MG63 (cell line): ENCODE data around the gene MSH5. TPM values are rescaled to one million over a fixed set of nuclear protein-coding genes. Genes with fewer than 3 reads are reported as not detected.
A peak's percentile ranks its signal among the peaks of the same experiment; 100 is the strongest.
"Not testable (repeated sequence)": the region's sequence is repeated elsewhere in the genome, so short reads cannot be mapped to it uniquely, and the experiment has no call there.

Source experiments
- DNase-seq: peaks from one replicate; pipeline ENCODE4 v3.0.0-alpha.2; 2020
- H3K27me3 ChIP-seq: fragments of 250-450 bp; sonication (Bioruptor Pico); 2 replicates; pipeline ENCODE4 v1.5.1; 2020; ENCODE audit warnings: mild to moderate bottlenecking, moderate library complexity
- H3K36me3 ChIP-seq: fragments of 250-450 bp; sonication (Bioruptor Pico); 2 replicates; pipeline ENCODE4 v1.5.1; 2020; ENCODE audit warnings: mild to moderate bottlenecking, moderate library complexity
- H3K4me3 ChIP-seq: fragments of 250-450 bp; sonication (Bioruptor Pico); 2 replicates; pipeline ENCODE4 v1.5.1; 2020; ENCODE audit warnings: mild to moderate bottlenecking, moderate library complexity
- H3K9me3 ChIP-seq: fragments of 250-450 bp; sonication (Bioruptor Pico); 2 replicates; pipeline ENCODE4 v1.5.1; 2020; ENCODE audit warnings: mild to moderate bottlenecking, moderate library complexity
- total RNA-seq: library from RNA; depleted of rRNA; stranded (reverse); fragments of >200 nt; shearing (Covaris generic); gene quantifications from 2 replicates; pipeline ENCODE4 v1.2.3, GENCODE V29; 2014; ENCODE audit warnings: low replicate concordance

The MSH5 gene
- total RNA-seq, 1 experiment from 2014 or later = 6.3 TPM

GRCh38 chr6:31778999-31779885 is 39.4 kb downstream of the MSH5 start:
- no peak for DNase-seq
- Histone ChIP-seq H3K27me3 (no peaks in the 10 kb centered on the region), H3K4me3 (no peak overlapping the region), H3K36me3 (peaks cover 3% of the 10 kb centered on the region), H3K9me3 (no peaks in the 10 kb centered on the region)

- Histone ChIP-seq H3K9me3 (no peaks in the 10 kb centered on the region), H3K27me3 (no peaks in the 10 kb centered on the region), H3K36me3 (peaks cover 3% of the 10 kb centered on the region), H3K4me3 (no peak overlapping the region)
- no peak for DNase-seq
Observed at GRCh38 chr6:31779908-31780307, 40.1 kb downstream of the MSH5 start.

- no peak overlapping the region for H3K4me3 ChIP-seq
- no peak for DNase-seq
- peaks cover 10% of the 10 kb centered on the region for H3K36me3 ChIP-seq
- H3K9me3 ChIP-seq = no peaks in the 10 kb centered on the region
- H3K27me3 ChIP-seq = no peaks in the 10 kb centered on the region
Observed at GRCh38 chr6:31780507-31781243, 40.9 kb downstream of the MSH5 start.

- H3K36me3 ChIP-seq = peaks cover 13% of the 10 kb centered on the region
- no peaks in the 10 kb centered on the region for H3K9me3 ChIP-seq
- DNase-seq = no peak
- no peak overlapping the region for H3K4me3 ChIP-seq
- no peaks in the 10 kb centered on the region for H3K27me3 ChIP-seq
Observed at GRCh38 chr6:31781244-31782125, 41.7 kb downstream of the MSH5 start.

GRCh38 chr6:31782126-31782855 is 42.5 kb downstream of the MSH5 start:
- Histone ChIP-seq H3K27me3 (no peaks in the 10 kb centered on the region), H3K4me3 (no peak overlapping the region), H3K9me3 (no peaks in the 10 kb centered on the region), H3K36me3 (peaks cover 13% of the 10 kb centered on the region)
- DNase-seq = no peak

- Histone ChIP-seq H3K9me3 (no peaks in the 10 kb centered on the region), H3K4me3 (no peak overlapping the region), H3K27me3 (no peaks in the 10 kb centered on the region), H3K36me3 (peaks cover 13% of the 10 kb centered on the region)
- no peak for DNase-seq
Observed at GRCh38 chr6:31784098-31784925, 44.5 kb downstream of the MSH5 start.

GRCh38 chr6:31785475-31785874 is 45.7 kb downstream of the MSH5 start:
- no peak overlapping the region for H3K4me3 ChIP-seq
- DNase-seq = no peak
- H3K9me3 ChIP-seq = no peaks in the 10 kb centered on the region
- H3K27me3 ChIP-seq = no peaks in the 10 kb centered on the region
- peaks cover 10% of the 10 kb centered on the region for H3K36me3 ChIP-seq

GRCh38 chr6:31791324-31792089 is 51.7 kb downstream of the MSH5 start:
- peak; percentile 30 for DNase-seq
- Histone ChIP-seq H3K9me3 (no peaks in the 10 kb centered on the region), H3K4me3 (no peak overlapping the region), H3K27me3 (no peaks in the 10 kb centered on the region), H3K36me3 (peaks cover 8% of the 10 kb centered on the region)

GRCh38 chr6:31792090-31792374 is 52.2 kb downstream of the MSH5 start:
- peaks cover 8% of the 10 kb centered on the region for H3K36me3 ChIP-seq
- DNase-seq = no peak

GRCh38 chr6:31792761-31793171 is 53.0 kb downstream of the MSH5 start:
- Histone ChIP-seq H3K36me3 (peaks cover 8% of the 10 kb centered on the region), H3K9me3 (no peaks in the 10 kb centered on the region), H3K27me3 (no peaks in the 10 kb centered on the region), H3K4me3 (no peak overlapping the region)
- DNase-seq = no peak

More at GRCh38 chr6:31792090-31792374, 52.2 kb downstream of the MSH5 start:
- H3K9me3 ChIP-seq = no peaks in the 10 kb centered on the region
- no peaks in the 10 kb centered on the region for H3K27me3 ChIP-seq
- no peak overlapping the region for H3K4me3 ChIP-seq

GRCh38 chr6:31793927-31794245 is 54.1 kb downstream of the MSH5 start:
- peak overlapping the region; percentile 85 for H3K4me3 ChIP-seq
- H3K27me3 ChIP-seq, H3K9me3 ChIP-seq, DNase-seq, H3K36me3 ChIP-seq: not testable (repeated sequence)

GRCh38 chr6:31794294-31794865 is 54.6 kb downstream of the MSH5 start:
- H3K4me3 ChIP-seq = peak overlapping the region; percentile 85
- H3K36me3 ChIP-seq = peaks cover 8% of the 10 kb centered on the region
- DNase-seq = no peak
- no peaks in the 10 kb centered on the region for H3K27me3 ChIP-seq
- H3K9me3 ChIP-seq = no peaks in the 10 kb centered on the region

- H3K9me3 ChIP-seq = no peaks in the 10 kb centered on the region
- H3K27me3 ChIP-seq = no peaks in the 10 kb centered on the region
- peak overlapping the region; percentile 85 for H3K4me3 ChIP-seq
- H3K36me3 ChIP-seq = peaks cover 8% of the 10 kb centered on the region
- no peak for DNase-seq
Observed at GRCh38 chr6:31794866-31795615, 55.2 kb downstream of the MSH5 start.

- peak within 1 kb of the TSS; percentile 85 for H3K4me3 ChIP-seq
- no peaks in the 10 kb centered on the region for H3K9me3 ChIP-seq
- no peaks in the 10 kb centered on the region for H3K27me3 ChIP-seq
- H3K36me3 ChIP-seq = peaks cover 6% of the 10 kb centered on the region
- DNase-seq = peak; percentile 90
Observed at GRCh38 chr6:31795616-31796298, 56.0 kb downstream of the MSH5 start, which contains the start of gene VARS1. TSS of gene VARS1 (minus strand) at chr6:31795752. CDS start at chr6:31795217, 535 bp downstream.
